ENCODE data around the gene ANKRD66. TPM values are rescaled to one million over a fixed set of nuclear protein-coding genes. Genes with fewer than 3 reads are reported as not detected.

ANKRD66 gene
- total RNA-seq, 2 experiments from 2014 or later, result not detected

- Mint-ChIP-seq H3K27ac (no peak overlapping the region), H3K4me3 (no peak overlapping the region), H3K9me3 (no peaks in the 10 kb centered on the region), H3K4me1 (ENCODE audit: low read depth) (no peaks in the 10 kb centered on the region), H3K36me3 (ENCODE audit: low read depth) (no peaks in the 10 kb centered on the region), H3K27me3 (peaks cover 46% of the 10 kb centered on the region)
- intact Hi-C loops (cut with DNase I, micrococcal nuclease), result no loop called here
- no peak overlapping the region for H3K4me3 ChIP-seq (ENCODE audit: low read length)
- H3K9me3 ChIP-seq (ENCODE audit: control insufficient read depth in 1 of 2, insufficient read depth in 1 of 2, low read length in 2 of 2), result no peaks in the 10 kb centered on the region
- ATAC-seq (ENCODE audit: poor library complexity), result no peak
- TF ChIP-seq CTCF (IDR thresholded peaks at IDR 0.05), result no peak
- DNase-seq, result no peak
- CTCF ChIA-PET, result no interaction called here
- no peaks in the 10 kb centered on the region for H3K36me3 ChIP-seq (ENCODE audit: insufficient read depth, low read length)
- peaks cover 0 to 16% of the 10 kb centered on the region in 2 experiments for H3K27me3 ChIP-seq (ENCODE audit: control insufficient read depth in 1 of 2, insufficient read depth in 2 of 2, low read length in 2 of 2)
- no peaks in the 10 kb centered on the region for H3K4me1 ChIP-seq (ENCODE audit: insufficient read depth, low read length)
- POLR2A ChIA-PET, result no interaction called here
- H3K27ac ChIP-seq (ENCODE audit: low read depth in 1 of 2, low read length in 2 of 2), result no peak overlapping the region
Observed at GRCh38 chr6:46706464-46706863, 40.3 kb upstream of the ANKRD66 start.

- H3K9me3 ChIP-seq (ENCODE audit: control insufficient read depth in 1 of 2, insufficient read depth in 1 of 2, low read length in 2 of 2), result no peaks in the 10 kb centered on the region
- Mint-ChIP-seq H3K9me3 (no peaks in the 10 kb centered on the region), H3K27ac (no peak overlapping the region), H3K27me3 (peaks cover 30% of the 10 kb centered on the region), H3K4me1 (ENCODE audit: low read depth) (no peaks in the 10 kb centered on the region), H3K4me3 (no peak overlapping the region), H3K36me3 (ENCODE audit: low read depth) (no peaks in the 10 kb centered on the region)
- no peak overlapping the region for H3K27ac ChIP-seq (ENCODE audit: low read depth in 1 of 2, low read length in 2 of 2)
- CTCF ChIA-PET, result no interaction called here
- no peaks in the 10 kb centered on the region for H3K36me3 ChIP-seq (ENCODE audit: insufficient read depth, low read length)
- no peaks in the 10 kb centered on the region for H3K4me1 ChIP-seq (ENCODE audit: insufficient read depth, low read length)
- ATAC-seq (ENCODE audit: poor library complexity) (no peak), DNase-seq (no peak)
- intact Hi-C loops (cut with DNase I, micrococcal nuclease), result no loop called here
- no peak for TF ChIP-seq CTCF (IDR thresholded peaks at IDR 0.05)
- H3K4me3 ChIP-seq (ENCODE audit: low read length), result no peak overlapping the region
- no peaks in the 10 kb centered on the region for H3K27me3 ChIP-seq (ENCODE audit: control insufficient read depth in 1 of 2, insufficient read depth in 2 of 2, low read length in 2 of 2)
- POLR2A ChIA-PET, result no interaction called here
Observed at GRCh38 chr6:46711491-46711890, 35.2 kb upstream of the ANKRD66 start.

- no peaks in the 10 kb centered on the region for H3K27me3 ChIP-seq (ENCODE audit: control insufficient read depth in 1 of 2, insufficient read depth in 2 of 2, low read length in 2 of 2)
- intact Hi-C loops (cut with DNase I, micrococcal nuclease), result no loop called here
- Mint-ChIP-seq H3K4me1 (ENCODE audit: low read depth) (no peaks in the 10 kb centered on the region), H3K36me3 (ENCODE audit: low read depth) (no peaks in the 10 kb centered on the region), H3K9me3 (no peaks in the 10 kb centered on the region), H3K27me3 (peaks cover 29% of the 10 kb centered on the region), H3K4me3 (no peak overlapping the region), H3K27ac (no peak overlapping the region)
- H3K4me3 ChIP-seq (ENCODE audit: low read length), result no peak overlapping the region
- no peak for TF ChIP-seq CTCF (IDR thresholded peaks at IDR 0.05)
- no peaks in the 10 kb centered on the region for H3K9me3 ChIP-seq (ENCODE audit: control insufficient read depth in 1 of 2, insufficient read depth in 1 of 2, low read length in 2 of 2)
- no peak for ATAC-seq (ENCODE audit: poor library complexity)
- no peaks in the 10 kb centered on the region for H3K4me1 ChIP-seq (ENCODE audit: insufficient read depth, low read length)
- H3K36me3 ChIP-seq (ENCODE audit: insufficient read depth, low read length), result no peaks in the 10 kb centered on the region
- ChIA-PET CTCF (no interaction called here), POLR2A (no interaction called here)
- no peak overlapping the region for H3K27ac ChIP-seq (ENCODE audit: low read depth in 1 of 2, low read length in 2 of 2)
- peak in 2 of 14 experiments; percentile 32 to 40 for DNase-seq
Observed at GRCh38 chr6:46715141-46715540, 31.6 kb upstream of the ANKRD66 start.

All from CD4-positive, alpha-beta T cell (primary cell).